ENCODE measurements around the gene LIFR.

DNA sequence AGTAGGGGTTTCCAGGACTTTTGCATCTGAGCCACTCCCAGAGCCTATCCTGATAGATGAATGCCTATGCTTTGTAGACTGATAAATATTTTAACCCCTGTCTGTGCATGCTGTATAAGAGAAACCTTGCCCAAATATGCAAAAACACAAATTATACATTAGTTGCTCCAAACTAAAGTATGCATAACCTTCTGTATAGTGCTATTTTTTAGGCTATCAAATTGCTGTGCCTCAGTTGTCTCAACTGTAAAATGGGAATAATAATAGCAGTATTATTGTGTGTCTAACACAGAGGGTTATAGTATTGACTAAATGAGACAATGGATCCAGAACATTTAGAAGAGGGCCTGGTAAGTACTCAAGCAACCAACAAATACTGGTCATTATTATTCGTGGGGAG lies 117.7 kb downstream of the LIFR start:
- TF ChIP-seq CTCF (IDR thresholded peaks at IDR 0.05) (no peak), POLR2A (IDR thresholded peaks at IDR 0.05) (no peak), POLR2AphosphoS5 (IDR thresholded peaks at IDR 0.05) (no peak), EP300 (IDR thresholded peaks at IDR 0.05) (no peak)

All from sigmoid colon (tissue), 4 donors.